Glomerular endothelial cell (primary cell): ENCODE measurements around the gene TOMM22. TPM values are rescaled to one million over a fixed set of nuclear protein-coding genes. Genes with fewer than 3 reads are reported as not detected.

Experiments used
- DNase-seq: peaks from one replicate; pipeline ENCODE4 v3.0.0-alpha.2; 2011; ENCODE audit warnings: low read depth, low spot score; ENCODE audit errors: extremely low read depth
- total RNA-seq: library from RNA; depleted of rRNA; stranded (reverse); fragments of >200 nt; gene quantifications from 2 replicates; pipeline ENCODE4 v1.2.3, GENCODE V29; 2015

Gene TOMM22
- total RNA-seq, 1 donor from 2014 or later, result 38.9 TPM

DNA sequence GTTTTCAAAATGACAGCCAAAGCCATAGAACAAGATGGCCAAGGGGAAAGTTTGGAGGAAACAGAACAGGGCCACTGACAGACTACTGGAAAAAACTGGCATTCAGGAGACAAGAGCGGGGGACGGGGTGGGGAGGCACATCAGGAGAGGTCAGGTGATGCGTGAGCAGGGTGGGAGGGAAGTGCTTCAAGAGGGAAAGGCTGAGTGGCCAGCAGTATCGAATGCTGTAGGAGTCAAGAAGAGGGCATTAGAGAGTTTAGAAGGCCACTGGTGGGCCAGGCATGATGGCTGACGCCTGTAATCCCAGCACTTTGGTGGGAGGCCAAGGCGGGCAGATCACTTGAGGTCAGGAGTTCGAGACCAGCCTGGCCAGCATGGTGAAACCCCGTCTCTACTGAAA lies 32.2 kb downstream of the TOMM22 start:
- DNase-seq, result no peak

GRCh38 chr22:38715176-38715764 lies 33.5 kb downstream of the TOMM22 start:
- no peak for DNase-seq

- no peak for DNase-seq
Measured at GRCh38 chr22:38715852-38716251, 34.1 kb downstream of the TOMM22 start.

DNA sequence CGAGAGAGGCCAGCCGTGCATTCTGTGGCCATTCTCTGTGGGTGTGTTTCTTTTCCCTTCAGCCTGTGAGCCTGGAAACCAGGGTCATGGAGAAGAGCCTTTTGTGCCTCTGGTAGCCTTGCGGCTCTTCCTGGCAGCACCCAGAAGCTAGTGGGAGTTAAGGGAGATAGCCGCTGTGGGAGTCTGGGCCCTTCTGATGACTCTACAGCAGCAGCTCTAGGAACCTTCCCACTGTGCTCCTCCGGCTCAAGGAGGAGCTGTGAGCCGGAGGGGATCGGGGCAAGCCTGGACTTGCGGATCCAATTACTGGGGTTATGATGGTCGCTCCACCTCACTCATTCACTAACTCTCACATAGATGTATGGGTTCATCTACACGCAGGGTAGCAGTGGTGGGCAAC lies 34.5 kb downstream of the TOMM22 start:
- no peak for DNase-seq

DNA sequence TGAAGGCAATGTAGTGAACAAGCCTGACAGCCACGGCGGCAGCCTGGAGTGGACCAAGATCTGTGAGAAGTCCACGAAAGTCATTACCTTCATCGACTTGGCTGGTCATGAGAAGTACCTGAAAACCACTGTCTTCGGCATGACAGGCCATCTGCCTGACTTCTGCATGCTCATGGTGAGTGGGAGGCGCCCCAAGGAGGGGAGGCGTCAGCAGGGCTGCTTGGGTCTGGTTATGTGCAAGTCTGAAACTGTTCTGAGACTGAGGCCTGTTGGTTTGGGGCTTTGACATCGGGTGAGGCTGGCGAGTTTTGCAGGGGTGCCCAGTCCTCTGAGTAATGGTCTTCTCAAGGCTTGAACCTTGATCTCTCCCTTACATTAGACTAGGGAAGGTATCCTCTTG lies 35.1 kb downstream of the TOMM22 start:
- no peak for DNase-seq

GRCh38 chr22:38717244-38717643 lies 35.5 kb downstream of the TOMM22 start:
- DNase-seq, result no peak

DNA sequence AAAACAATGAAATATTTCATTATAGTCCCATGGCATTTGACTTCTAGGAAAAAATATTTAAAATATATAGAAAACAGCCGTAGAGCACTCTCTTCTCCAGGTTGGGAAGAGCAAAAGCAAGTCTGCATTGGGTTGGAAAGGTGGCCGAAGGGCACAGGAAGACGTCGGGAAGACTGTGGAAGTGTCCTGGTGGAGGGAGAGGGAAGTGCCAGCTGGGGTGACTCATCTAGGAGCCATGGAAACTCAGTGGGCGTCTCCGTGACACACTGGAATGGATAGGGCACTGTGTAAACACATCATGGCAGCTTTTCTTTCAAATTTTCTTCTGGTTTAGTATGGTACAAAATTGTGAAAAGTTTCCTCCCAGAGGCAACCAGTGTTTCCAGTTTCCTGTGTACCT lies 36.7 kb downstream of the TOMM22 start:
- no peak for DNase-seq

DNA sequence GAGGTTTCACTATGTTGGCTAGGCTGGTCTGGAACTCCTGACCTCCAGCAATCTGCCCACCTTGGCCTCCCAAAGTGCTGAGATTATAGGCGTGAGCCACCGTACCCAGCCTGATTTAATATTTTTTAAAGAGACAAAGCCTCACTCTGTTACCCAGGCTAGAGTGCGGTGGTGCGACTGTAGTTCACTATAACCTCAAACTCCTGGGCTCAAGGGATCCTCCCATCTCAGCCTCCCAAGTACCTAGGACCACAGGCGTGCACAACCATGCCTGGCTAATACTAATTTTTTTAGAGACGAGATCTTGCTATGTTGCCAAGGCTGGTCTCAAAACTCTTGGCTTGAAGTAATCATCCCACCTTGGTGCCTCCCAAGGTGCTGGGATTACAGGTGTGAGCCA lies 37.4 kb downstream of the TOMM22 start:
- DNase-seq, result no peak

- DNase-seq, result no peak
Measured at GRCh38 chr22:38720350-38720749, 38.6 kb downstream of the TOMM22 start.

DNA sequence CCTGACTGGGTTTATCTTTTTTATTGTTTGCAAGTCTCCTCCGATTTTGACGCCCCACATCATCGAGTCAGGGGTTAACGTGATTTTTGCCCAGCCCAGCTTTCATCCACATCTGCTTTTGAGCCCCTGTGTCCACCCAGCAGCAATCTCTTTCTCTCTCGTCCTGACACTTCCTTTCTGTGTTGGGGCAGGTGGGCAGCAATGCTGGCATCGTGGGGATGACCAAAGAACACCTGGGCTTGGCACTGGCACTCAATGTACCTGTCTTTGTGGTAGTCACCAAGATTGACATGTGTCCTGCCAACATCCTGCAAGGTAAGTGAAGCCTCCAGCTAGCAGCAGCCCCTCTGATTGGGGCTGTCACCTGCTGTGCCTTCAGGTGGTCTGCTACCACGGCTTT lies 39.8 kb downstream of the TOMM22 start:
- no peak for DNase-seq

DNA sequence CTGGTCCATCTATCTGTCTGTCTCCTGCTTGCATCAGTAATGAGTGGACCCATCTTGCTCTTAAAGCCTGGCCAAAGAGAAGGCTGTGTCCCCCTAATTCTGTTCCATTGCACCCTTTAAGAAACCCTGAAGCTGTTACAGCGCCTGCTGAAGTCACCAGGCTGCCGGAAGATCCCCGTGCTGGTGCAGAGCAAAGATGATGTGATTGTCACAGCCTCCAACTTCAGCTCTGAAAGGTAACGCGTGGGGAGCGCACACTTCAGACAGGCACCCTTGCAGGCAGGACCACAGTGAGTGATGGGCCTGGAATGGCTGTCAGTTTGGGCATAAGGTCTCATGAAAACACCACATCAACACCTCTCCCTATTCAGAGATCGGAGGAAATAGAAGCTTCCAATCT lies 42.4 kb downstream of the TOMM22 start:
- DNase-seq, result no peak

DNA sequence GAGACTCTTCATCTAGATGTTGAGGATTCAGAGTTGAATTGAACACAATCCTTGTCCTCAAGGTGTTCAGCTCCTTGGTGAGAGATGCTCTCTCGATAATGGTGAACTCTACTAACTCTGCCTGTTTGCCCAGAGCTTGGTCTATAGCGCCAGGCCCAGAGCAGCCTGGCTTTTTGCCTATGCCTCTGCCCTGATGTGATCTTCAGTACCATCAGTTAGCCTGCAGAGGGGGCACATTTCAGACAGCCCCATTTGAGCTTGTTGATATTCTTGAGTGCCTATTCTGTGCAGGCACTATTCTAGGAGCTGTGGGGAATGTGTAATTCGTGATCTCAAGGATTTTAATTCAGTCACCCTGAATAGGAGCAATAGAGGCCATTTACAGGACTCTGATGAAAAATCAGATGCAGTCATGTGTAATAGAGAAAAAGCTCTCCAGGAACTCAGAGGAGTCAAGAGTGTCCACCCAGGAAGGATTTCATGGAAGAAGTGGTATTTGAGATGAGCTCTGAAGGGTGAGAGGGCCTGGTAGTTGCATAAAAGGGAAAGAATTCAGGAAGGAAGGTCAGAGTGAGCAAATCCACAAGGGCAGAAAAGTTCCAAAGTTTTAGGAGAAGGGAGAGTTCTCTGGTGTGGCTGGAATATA lies 43.3 kb downstream of the TOMM22 start:
- no peak for DNase-seq

GRCh38 chr22:38725900-38726655 lies 44.3 kb downstream of the TOMM22 start:
- no peak for DNase-seq

GRCh38 chr22:38727123-38727522 lies 45.4 kb downstream of the TOMM22 start:
- DNase-seq, result no peak

DNA sequence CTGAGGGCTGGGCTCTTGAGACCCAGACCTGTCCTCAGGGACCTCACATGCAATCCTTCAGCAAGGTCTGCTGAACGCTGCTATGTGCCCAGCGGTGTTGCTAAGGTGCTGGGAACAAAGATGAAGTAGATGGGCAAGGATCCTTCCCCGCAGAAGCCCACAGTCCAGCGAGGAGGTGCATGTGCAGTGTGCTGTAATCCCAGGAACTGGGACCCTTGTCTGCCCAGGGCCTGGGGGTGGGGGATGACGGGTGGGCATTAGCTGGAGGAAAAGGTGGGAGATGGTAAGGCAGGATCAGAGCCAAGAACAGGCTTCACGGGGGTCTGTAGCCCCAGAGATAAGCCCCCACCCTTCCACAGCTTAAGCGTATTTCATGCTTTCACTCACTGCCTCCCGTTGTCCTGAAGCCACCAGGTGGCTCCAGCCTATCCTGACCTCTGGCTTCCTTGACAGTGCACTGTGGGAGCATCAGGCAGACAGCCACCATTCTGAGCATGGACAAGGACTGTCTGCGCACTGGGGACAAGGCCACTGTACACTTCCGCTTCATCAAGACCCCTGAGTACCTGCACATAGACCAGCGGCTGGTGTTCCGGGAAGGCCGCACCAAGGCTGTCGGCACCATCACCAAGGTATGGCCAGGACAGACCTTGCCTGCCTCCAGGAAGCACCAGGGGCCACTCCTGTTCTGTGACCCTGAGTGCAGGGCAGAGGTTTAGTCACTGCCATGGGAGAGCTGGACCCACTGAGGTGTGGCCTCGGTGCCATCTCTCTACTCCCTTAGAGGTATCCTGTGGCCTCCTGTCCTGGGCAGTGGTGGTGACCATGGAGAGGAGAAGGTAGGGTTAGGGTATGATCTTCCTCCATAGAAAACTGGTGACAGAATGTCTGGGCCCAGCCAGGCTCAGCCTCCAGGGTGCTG lies 46.0 kb downstream of the TOMM22 start:
- DNase-seq, result no peak

DNA sequence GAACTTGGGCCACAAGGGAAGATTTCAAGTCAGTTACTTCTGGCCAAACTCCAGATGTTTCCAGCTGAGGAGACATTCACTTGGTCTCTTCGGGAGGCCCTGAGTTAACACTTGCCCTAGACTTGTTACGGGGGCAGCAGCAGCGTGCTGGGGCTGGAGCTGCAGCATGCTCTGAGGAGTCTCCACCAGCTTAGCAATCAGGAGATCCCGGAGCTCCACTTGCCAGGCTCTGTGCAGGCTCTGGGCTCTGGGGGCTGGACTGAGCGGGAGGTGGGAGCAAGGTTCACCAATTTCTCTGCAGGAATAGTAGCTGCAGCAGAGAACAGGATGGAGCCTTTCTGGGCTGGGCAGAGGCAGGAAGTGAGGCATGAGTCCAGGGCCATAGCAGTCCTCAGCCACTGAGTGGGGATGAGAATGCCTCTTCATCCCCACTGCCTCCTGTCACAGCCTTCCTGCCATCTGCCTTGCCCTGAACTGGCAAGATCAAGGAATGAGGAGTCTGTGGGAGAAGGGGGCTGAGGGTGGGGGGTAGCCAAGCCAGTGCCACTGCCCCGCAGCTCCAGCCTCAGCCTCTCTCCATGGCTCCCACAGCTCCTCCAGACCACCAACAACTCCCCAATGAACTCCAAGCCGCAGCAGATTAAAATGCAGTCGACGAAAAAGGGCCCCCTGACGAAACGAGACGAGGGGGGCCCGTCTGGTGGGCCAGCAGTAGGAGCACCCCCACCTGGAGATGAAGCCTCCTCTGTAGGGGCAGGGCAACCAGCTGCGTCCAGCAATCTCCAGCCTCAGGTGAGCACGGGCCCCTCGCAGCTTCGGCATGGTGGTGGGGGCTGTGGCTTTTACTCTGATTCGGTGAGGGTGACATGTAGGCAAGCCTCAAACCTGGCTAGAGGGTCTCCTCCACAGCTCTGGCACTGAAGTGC lies 47.4 kb downstream of the TOMM22 start:
- no peak for DNase-seq

- DNase-seq, result no peak
Measured at GRCh38 chr22:38729946-38730345, 48.2 kb downstream of the TOMM22 start.

- no peak for DNase-seq
Measured at GRCh38 chr22:38730411-38730871, 48.7 kb downstream of the TOMM22 start.

DNA sequence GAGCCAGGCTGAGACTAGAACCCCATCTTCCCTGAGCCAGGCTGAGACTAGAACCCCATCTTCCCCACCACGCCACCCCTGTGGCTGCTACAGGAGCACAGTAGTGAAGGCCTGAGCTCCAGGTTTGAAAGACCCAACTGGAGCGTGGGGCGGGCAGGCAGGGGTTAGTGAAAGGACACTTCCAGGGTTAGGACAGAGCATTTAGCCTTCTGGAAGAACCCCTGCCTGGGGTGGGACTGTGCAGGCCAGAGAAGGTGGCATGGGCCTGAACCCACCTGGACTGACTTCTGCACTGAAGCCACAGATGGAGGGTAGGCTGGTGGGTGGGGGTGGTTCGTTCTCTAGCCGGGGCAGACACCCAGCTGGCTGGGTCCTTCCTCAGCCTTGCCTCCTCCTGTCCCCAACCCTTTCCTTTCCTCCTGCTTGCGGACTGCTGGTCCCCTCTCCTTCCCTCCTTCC lies 50.0 kb downstream of the TOMM22 start:
- no peak for DNase-seq
